H9 (cell line): Measurements from ENCODE around the gene TRPV4. TPM values are rescaled to one million over a fixed set of nuclear protein-coding genes. Genes with fewer than 3 reads are reported as not detected.

Experiments
- DNase-seq: peaks from one replicate; pipeline ENCODE4 v3.0.0-alpha.2; 2017
- H2AFZ ChIP-seq: one replicate; pipeline ENCODE4 v1.6.1; 2013; ENCODE audit warnings: mild to moderate bottlenecking, low read length, control low read depth, moderate library complexity
- H2AK5ac ChIP-seq: 2 replicates; pipeline ENCODE4 v1.6.1; 2013; ENCODE audit warnings: low read length, control low read depth, mixed read lengths; ENCODE audit not compliant: insufficient read length
- H2BK120ac ChIP-seq: one replicate; pipeline ENCODE4 v1.6.1; 2013; ENCODE audit warnings: low read depth, mild to moderate bottlenecking, low read length, control low read depth, inconsistent platforms; ENCODE audit not compliant: poor library complexity, severe bottlenecking
- H2BK12ac ChIP-seq: 2 replicates; pipeline ENCODE4 v1.6.1; 2013; ENCODE audit warnings: low read length, control low read depth, mixed read lengths, low read depth; ENCODE audit not compliant: insufficient read length
- H2BK15ac ChIP-seq: 2 replicates; pipeline ENCODE4 v1.6.1; 2013; ENCODE audit warnings: low read depth, low read length, control low read depth
- H2BK20ac ChIP-seq: one replicate; pipeline ENCODE4 v1.6.1; 2013; ENCODE audit warnings: low read depth, mild to moderate bottlenecking, low read length, control low read depth, inconsistent platforms; ENCODE audit not compliant: poor library complexity, severe bottlenecking
- H2BK5ac ChIP-seq: 2 replicates; pipeline ENCODE4 v1.6.1; 2013; ENCODE audit warnings: low read length, control low read depth, mixed read lengths; ENCODE audit not compliant: insufficient read length
- H3K14ac ChIP-seq: 2 replicates; pipeline ENCODE4 v1.6.1; 2013; ENCODE audit warnings: low read length, control low read depth; ENCODE audit not compliant: insufficient read depth
- H3K18ac ChIP-seq: 2 replicates; pipeline ENCODE4 v1.6.1; 2013; ENCODE audit warnings: low read depth, mild to moderate bottlenecking, mixed read lengths, low read length, control low read depth; ENCODE audit not compliant: insufficient read length
- H3K23ac ChIP-seq: 2 replicates; pipeline ENCODE4 v1.6.1; 2013; ENCODE audit warnings: low read length, control low read depth, mixed read lengths, low read depth; ENCODE audit not compliant: insufficient read length
- H3K23me2 ChIP-seq: 2 replicates; pipeline ENCODE4 v1.6.1; 2013; ENCODE audit warnings: low read depth, mild to moderate bottlenecking, mixed read lengths, low read length, control low read depth; ENCODE audit not compliant: insufficient read length, poor library complexity, severe bottlenecking
- H3K27ac ChIP-seq: 2 replicates; pipeline ENCODE4 v1.5.1; 2013; ENCODE audit warnings: low read length, control low read depth, mixed read lengths, low read depth; ENCODE audit not compliant: insufficient read length
- H3K27me3 ChIP-seq: 2 replicates; pipeline ENCODE4 v1.6.1; 2013; ENCODE audit warnings: low read length, control low read depth, inconsistent platforms; ENCODE audit not compliant: insufficient read depth
- H3K4ac ChIP-seq: 2 replicates; pipeline ENCODE4 v1.6.1; 2013; ENCODE audit warnings: low read depth, mild to moderate bottlenecking, control low read depth, inconsistent platforms, low read length, moderate library complexity
- H3K4me1 ChIP-seq: 2 replicates; pipeline ENCODE4 v1.6.1; 2013; ENCODE audit warnings: low read length, control low read depth, inconsistent platforms; ENCODE audit not compliant: insufficient read depth
- H3K4me2 ChIP-seq: 2 replicates; pipeline ENCODE4 v1.6.1; 2013; ENCODE audit warnings: low read length, control low read depth, mixed read lengths; ENCODE audit not compliant: insufficient read length, insufficient read depth
- H3K56ac ChIP-seq: 2 replicates; pipeline ENCODE4 v1.6.1; 2013; ENCODE audit warnings: low read depth, mild to moderate bottlenecking, mixed read lengths, low read length, control low read depth; ENCODE audit not compliant: insufficient read length
- H3K79me1 ChIP-seq: 2 replicates; pipeline ENCODE4 v1.6.1; 2013; ENCODE audit warnings: low read depth, mild to moderate bottlenecking, moderate library complexity, low read length, control low read depth, inconsistent platforms; ENCODE audit not compliant: insufficient read depth, poor library complexity, severe bottlenecking
- H3K79me2 ChIP-seq: 2 replicates; pipeline ENCODE4 v1.6.1; 2013; ENCODE audit warnings: low read length, control low read depth, inconsistent platforms; ENCODE audit not compliant: insufficient read depth
- H3K9ac ChIP-seq: 2 replicates; pipeline ENCODE4 v1.6.1; 2013; ENCODE audit warnings: low read length, control low read depth, mixed read lengths; ENCODE audit not compliant: insufficient read length; ENCODE audit errors: extremely low read depth
- H3K9me3 ChIP-seq: one replicate; pipeline ENCODE4 v1.6.1; 2013; ENCODE audit warnings: low read depth, low read length, inconsistent platforms; ENCODE audit not compliant: control insufficient read depth
- H3T11ph ChIP-seq: one replicate; pipeline ENCODE4 v1.6.1; 2013; ENCODE audit warnings: mild to moderate bottlenecking, low read length, control low read depth, inconsistent platforms
- H4K20me1 ChIP-seq: one replicate; pipeline ENCODE4 v1.6.1; 2013; ENCODE audit not compliant: control insufficient read depth, insufficient read length, insufficient read depth
- H4K5ac ChIP-seq: 2 replicates; pipeline ENCODE4 v1.6.1; 2013; ENCODE audit warnings: low read depth, mild to moderate bottlenecking, mixed read lengths, low read length, control low read depth; ENCODE audit not compliant: insufficient read length
- H4K8ac ChIP-seq: replicated peaks from 2 replicates; pipeline ENCODE4 v1.6.1; 2013; ENCODE audit warnings: low read length, control low read depth, mixed read lengths, low read depth; ENCODE audit not compliant: insufficient read length
- H4K91ac ChIP-seq: 2 replicates; pipeline ENCODE4 v1.6.1; 2013; ENCODE audit warnings: low read depth, mild to moderate bottlenecking, moderate library complexity, mixed read lengths, low read length, control low read depth; ENCODE audit not compliant: insufficient read length
- H3K27ac Mint-ChIP-seq, 3 experiments: 2 replicates in 2 of 3; 3 replicates in 1 of 3; pipeline ENCODE4 v1.8.0; 2020 to 2021; ENCODE audit warnings: mixed read lengths in 3 of 3, mild to moderate bottlenecking in 1 of 3, moderate library complexity in 1 of 3
- H3K27me3 Mint-ChIP-seq: 2 replicates; pipeline ENCODE4 v1.8.0; 2021; ENCODE audit warnings: low read depth, mild to moderate bottlenecking, moderate library complexity, mixed read lengths
- H3K36me3 Mint-ChIP-seq, 3 experiments: 2 replicates in 2 of 3; 3 replicates in 1 of 3; pipeline ENCODE4 v1.8.0; 2020 to 2021; ENCODE audit warnings: low read depth in 3 of 3, mixed read lengths in 3 of 3; ENCODE audit not compliant: insufficient read depth in 1 of 3
- H3K4me1 Mint-ChIP-seq, 2 experiments: 2 replicates each; pipeline ENCODE4 v1.8.0; 2020; ENCODE audit warnings: mixed read lengths in 2 of 2
- H3K4me3 Mint-ChIP-seq, 2 experiments: 2 replicates in 1 of 2; 3 replicates in 1 of 2; pipeline ENCODE4 v1.8.0; 2020 to 2021; ENCODE audit warnings: mild to moderate bottlenecking in 2 of 2, mixed read lengths in 2 of 2, moderate library complexity in 1 of 2
- H3K9me3 Mint-ChIP-seq, 2 experiments: 2 replicates in 1 of 2; 3 replicates in 1 of 2; pipeline ENCODE4 v1.8.0; 2020; ENCODE audit warnings: mild to moderate bottlenecking in 2 of 2, mixed read lengths in 2 of 2, moderate library complexity in 1 of 2
- CTCF ChIP-seq: fragments of 200-600 bp; sonication (generic); conservative IDR thresholded peaks from 3 replicates; pipeline ENCODE4 v1.8.0; 2021; ENCODE audit warnings: antibody characterized with exemption, mild to moderate bottlenecking
- WGBS: extraction: QIAGEN DNeasy Blood & Tissue Kit; methylation state at CpG from one replicate; pipeline ENCODE4 v1.1.7; 2013; ENCODE audit warnings: missing lambda C conversion rate, low lambda C conversion rate, mixed read lengths; ENCODE audit not compliant: insufficient read length; ENCODE audit errors: extremely low coverage; 5-methylcytosine and 5-hydroxymethylcytosine counted together
- total RNA-seq: library from RNA; stranded (reverse); gene quantifications from 2 replicates; pipeline ENCODE4 v1.2.1, GENCODE V29; 2021

Gene TRPV4
- total RNA-seq, 1 experiment from 2014 or later = 4.9 TPM

- no peaks in the 10 kb centered on the region for H3K4me1 ChIP-seq
- no peak overlapping the region for H3K27ac ChIP-seq
- no peak overlapping the region for H4K91ac ChIP-seq
- H2BK20ac ChIP-seq = no peak overlapping the region
- no peak overlapping the region for H3K4me3 Mint-ChIP-seq
- H3K9ac ChIP-seq = no peak overlapping the region
- H3K4me1 Mint-ChIP-seq = peaks cover 13 to 15% of the 10 kb centered on the region in 2 experiments
- no peak overlapping the region for H3K56ac ChIP-seq
- no peaks in the 10 kb centered on the region for H3K79me1 ChIP-seq
- no peaks in the 10 kb centered on the region for H3K23me2 ChIP-seq
- no CpG with 5 or more reads among the region's 54 CpGs for WGBS
- H4K8ac ChIP-seq = no peak overlapping the region
- H2AK5ac ChIP-seq = no peak overlapping the region
- H3K36me3 Mint-ChIP-seq = no peaks in the 10 kb centered on the region
- H4K5ac ChIP-seq = no peak overlapping the region
- H4K20me1 ChIP-seq = no peaks in the 10 kb centered on the region
- H2BK120ac ChIP-seq = no peak overlapping the region
- no peaks in the 10 kb centered on the region for H3K9me3 Mint-ChIP-seq
- H3K27me3 Mint-ChIP-seq = no peaks in the 10 kb centered on the region
- no peaks in the 10 kb centered on the region for H3K27me3 ChIP-seq
- DNase-seq = peak; percentile 30
- no peak overlapping the region for H3T11ph ChIP-seq
- H2AFZ ChIP-seq = no peak overlapping the region
- no peak overlapping the region for H3K23ac ChIP-seq
- no peak for TF ChIP-seq CTCF
- no peak overlapping the region for H3K14ac ChIP-seq
- no peaks in the 10 kb centered on the region for H3K9me3 ChIP-seq
- H2BK5ac ChIP-seq = no peak overlapping the region
- H3K79me2 ChIP-seq = no peaks in the 10 kb centered on the region
- H2BK15ac ChIP-seq = no peak overlapping the region
- H2BK12ac ChIP-seq = no peak overlapping the region
- H3K4me2 ChIP-seq = no peak overlapping the region
- no peak overlapping the region for H3K4ac ChIP-seq
- no peak overlapping the region for H3K18ac ChIP-seq
- no peak overlapping the region for H3K27ac Mint-ChIP-seq
Measured at GRCh38 chr12:109767991-109768900, 65.0 kb downstream of the TRPV4 start.
